Motor neuron (in vitro differentiated cells): ENCODE data around the gene POLD1. TPM values are rescaled to one million over a fixed set of nuclear protein-coding genes. Genes with fewer than 3 reads are reported as not detected.
A peak's percentile ranks its signal among the peaks of the same experiment; 100 is the strongest.

Experiments used
- ATAC-seq, 8 experiments: fragments of 200-7000 bp; cut with Tn5 transposase; replicated peaks in 6 of 8; 2 replicates each; pipeline ENCODE4 v1.8.0; 2021; ENCODE audit warnings: mild to moderate bottlenecking in 8 of 8, moderate library complexity in 8 of 8
- H3K27ac ChIP-seq, 2 donors: fragments of 250-450 bp; sonication (Bioruptor Pico); 2 replicates each; pipeline ENCODE4 v1.9.0; 2021; ENCODE audit warnings: antibody characterized with exemption in 2 of 2, mild to moderate bottlenecking in 2 of 2, moderate library complexity in 1 of 2
- H3K4me1 ChIP-seq, 2 donors: fragments of 250-450 bp; sonication (Bioruptor Pico); replicated peaks in 1 of 2; 2 replicates each; pipeline ENCODE4 v1.6.1; 2021; ENCODE audit warnings: antibody characterized with exemption in 2 of 2, mild to moderate bottlenecking in 2 of 2, moderate library complexity in 1 of 2
- H3K4me3 ChIP-seq, 5 donors: fragments of 250-450 bp; sonication (Bioruptor Pico); 2 replicates each; pipeline ENCODE4 v1.9.0; 2021; ENCODE audit warnings: antibody characterized with exemption in 5 of 5, mild to moderate bottlenecking in 5 of 5, moderate library complexity in 4 of 5
- WGBS, 10 experiments: fragments of 450-650 bp; shearing (Covaris generic); methylation state at CpG; one replicate each; pipeline ENCODE4 v1.0.0; 2022; 5-methylcytosine and 5-hydroxymethylcytosine counted together
- in situ Hi-C, 9 experiments: fragments of 400-800 bp; cut with MboI; loops; one replicate each; pipeline ENCODE4 v1.15.0; 2021; ENCODE audit warnings: low sequenced_read_pairs in 9 of 9, low pct_unique_long_range_greater_than_20kb in 2 of 9; ENCODE audit not compliant: unreplicated experiment in 9 of 9
- total RNA-seq, 8 experiments: library from RNA; unstranded; fragments of 300-600 nt; gene quantifications; 2 replicates each; pipeline versions ENCODE4 v1.2.3 to v1.2.4, GENCODE V29; 2022

Gene POLD1
- total RNA-seq, 8 experiments from 2014 or later, result 6.2 to 56.0 (median 12.7) TPM

DNA sequence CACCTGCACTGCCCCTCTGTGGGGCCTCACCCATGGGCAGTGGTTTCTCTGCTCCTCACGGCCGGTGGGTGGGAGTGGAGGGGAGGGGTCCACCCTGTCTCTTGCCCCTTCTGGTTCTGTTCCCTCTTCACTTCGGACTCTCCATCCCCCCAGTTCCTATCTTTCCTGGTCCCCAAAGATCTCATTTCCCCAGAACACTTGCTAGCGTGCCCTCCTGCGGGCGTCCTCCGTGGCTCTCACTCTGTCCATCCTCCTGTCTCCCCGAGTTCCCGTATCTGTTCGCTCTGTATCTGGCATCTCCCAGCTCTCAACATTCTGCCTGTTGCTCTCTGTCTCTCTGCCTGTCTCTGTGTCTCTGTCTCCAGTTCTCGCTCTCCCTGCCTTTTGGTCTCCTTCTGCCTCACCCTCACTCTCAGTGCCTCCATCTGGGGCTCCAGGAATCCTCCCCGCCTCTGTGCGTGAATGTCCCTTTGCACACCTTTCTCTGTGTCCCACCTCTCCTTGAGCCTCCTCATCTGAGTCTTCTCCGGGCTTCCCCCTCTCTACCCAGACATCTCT lies 35.0 kb downstream of the POLD1 start:
- H3K4me3 ChIP-seq, result no peak overlapping the region
- no peak overlapping the region for H3K27ac ChIP-seq
- WGBS, 10 experiments, result 5 to 30% (median 15%) methylated on average over 2 to 11 of the region's 14 CpGs
- ATAC-seq, result peak in 2 of 8 experiments; percentile 18 to 20
- in situ Hi-C loops, result no loop called here
- peaks cover 0 to 6% of the 10 kb centered on the region in 2 donors for H3K4me1 ChIP-seq

DNA sequence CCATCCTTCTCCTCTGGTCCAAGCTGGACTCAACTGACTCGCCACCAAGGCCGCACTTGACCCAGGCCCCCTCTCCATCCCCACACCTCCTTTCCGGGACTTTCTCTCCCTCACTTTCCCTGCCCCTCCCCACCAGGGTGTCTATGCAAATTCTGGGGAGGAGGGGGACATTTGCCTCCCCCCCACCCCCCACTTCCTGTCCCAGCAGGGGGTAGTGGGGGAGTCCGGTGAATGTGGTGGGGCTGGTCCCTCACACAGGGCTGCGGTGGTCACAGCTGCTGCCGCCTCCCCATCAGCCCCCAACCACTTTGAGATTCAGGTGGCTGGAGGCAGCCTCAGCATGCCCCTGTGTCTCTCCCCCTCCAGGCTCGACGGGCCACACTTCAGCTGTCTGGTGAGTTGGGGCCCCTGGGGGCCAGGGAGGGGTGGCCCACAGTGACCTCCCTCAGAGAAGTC lies 35.5 kb downstream of the POLD1 start:
- in situ Hi-C loops, result no loop called here
- no peak overlapping the region for H3K4me3 ChIP-seq
- peaks cover 0 to 6% of the 10 kb centered on the region in 2 donors for H3K4me1 ChIP-seq
- WGBS, 10 experiments, result 7 to 11% methylated on average over 2 to 3 of the region's 8 CpGs; no CpG with 5 or more reads in 8 of the 10 experiments
- H3K27ac ChIP-seq, result no peak overlapping the region
- ATAC-seq, result no peak

DNA sequence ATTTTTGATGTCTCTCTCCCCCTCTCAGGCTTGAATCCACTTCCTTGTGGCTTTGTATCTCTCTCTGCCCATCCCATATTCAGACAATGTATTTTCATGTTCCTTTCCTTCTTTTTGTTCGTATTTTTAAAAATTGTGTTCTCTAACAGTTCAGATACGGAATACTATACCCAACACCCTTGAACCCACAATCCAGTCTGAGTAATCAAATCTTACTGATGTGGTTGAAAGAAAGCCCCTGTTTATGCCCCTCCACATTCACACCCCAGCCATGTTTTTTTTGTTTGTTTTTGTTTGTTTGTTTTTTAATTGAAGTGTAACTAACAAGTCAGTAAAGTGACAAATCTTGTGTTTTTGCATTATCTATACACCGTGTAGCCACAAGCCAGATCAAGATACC lies 36.0 kb downstream of the POLD1 start:
- H3K4me3 ChIP-seq, result no peak overlapping the region
- in situ Hi-C loops, result no loop called here
- WGBS, 10 experiments, result 13 to 80% (median 42%) methylated on average over 2 to 3 of the region's 3 CpGs; no CpG with 5 or more reads in 1 of the 10 experiments
- no peak for ATAC-seq
- no peak overlapping the region for H3K27ac ChIP-seq
- peaks cover 0 to 6% of the 10 kb centered on the region in 2 donors for H3K4me1 ChIP-seq

- Histone ChIP-seq H3K27ac (no peak overlapping the region), H3K4me3 (no peak overlapping the region), H3K4me1 (peaks cover 0 to 6% of the 10 kb centered on the region in 2 donors)
- in situ Hi-C loops, result no loop called here
- no peak for ATAC-seq
- 61 to 100% (median 92%) methylated on average over 1 to 3 of the region's 3 CpGs; no CpG with 5 or more reads in 5 of the 10 experiments for WGBS, 10 experiments
Observed at GRCh38 chr19:50420808-50421207, 36.7 kb downstream of the POLD1 start.

GRCh38 chr19:50422397-50423278 lies 38.5 kb downstream of the POLD1 start:
- peaks cover 0 to 6% of the 10 kb centered on the region in 2 donors for H3K4me1 ChIP-seq
- ATAC-seq, result no peak
- WGBS, 10 experiments, result 60 to 80% (median 60%) methylated on average over 1 of the region's 18 CpGs; no CpG with 5 or more reads in 7 of the 10 experiments
- in situ Hi-C loops, result no loop called here
- no peak overlapping the region for H3K4me3 ChIP-seq
- no peak overlapping the region for H3K27ac ChIP-seq

- Histone ChIP-seq H3K4me3 (no peak overlapping the region), H3K4me1 (peaks cover 4 to 12% of the 10 kb centered on the region in 2 donors), H3K27ac (no peak overlapping the region)
- WGBS, 10 experiments, result 40 to 100% (median 80%) methylated on average over 1 to 5 of the region's 22 CpGs; no CpG with 5 or more reads in 4 of the 10 experiments
- in situ Hi-C loops, result no loop called here
- no peak for ATAC-seq
Observed at GRCh38 chr19:50423279-50424113, 39.3 kb downstream of the POLD1 start.

DNA sequence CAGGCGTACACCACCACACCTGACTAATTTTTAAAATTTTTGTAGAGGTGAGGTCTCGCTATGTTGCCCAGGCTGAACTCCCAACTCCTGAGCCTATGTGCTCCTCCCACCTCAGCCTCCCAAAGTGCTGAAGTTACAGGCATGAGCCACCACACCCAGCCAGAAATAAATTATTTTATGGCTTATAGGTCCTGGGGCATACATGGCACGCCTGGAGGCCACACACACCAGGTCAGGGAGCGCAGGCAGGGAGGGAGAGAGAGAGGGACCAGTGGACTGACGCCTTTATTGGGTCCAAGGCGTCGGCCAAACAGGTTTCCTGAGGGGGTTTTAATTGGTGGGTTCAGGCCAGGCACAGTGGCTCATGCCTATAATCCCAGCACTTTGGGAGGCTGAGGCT lies 41.4 kb downstream of the POLD1 start:
- no peak for ATAC-seq
- in situ Hi-C loops, result no loop called here
- Histone ChIP-seq H3K4me3 (no peak overlapping the region), H3K4me1 (peaks cover 4 to 6% of the 10 kb centered on the region in 2 donors), H3K27ac (no peak overlapping the region)
- WGBS, 10 experiments, result 31 to 100% (median 82%) methylated on average over 1 to 6 of the region's 7 CpGs; no CpG with 5 or more reads in 3 of the 10 experiments

DNA sequence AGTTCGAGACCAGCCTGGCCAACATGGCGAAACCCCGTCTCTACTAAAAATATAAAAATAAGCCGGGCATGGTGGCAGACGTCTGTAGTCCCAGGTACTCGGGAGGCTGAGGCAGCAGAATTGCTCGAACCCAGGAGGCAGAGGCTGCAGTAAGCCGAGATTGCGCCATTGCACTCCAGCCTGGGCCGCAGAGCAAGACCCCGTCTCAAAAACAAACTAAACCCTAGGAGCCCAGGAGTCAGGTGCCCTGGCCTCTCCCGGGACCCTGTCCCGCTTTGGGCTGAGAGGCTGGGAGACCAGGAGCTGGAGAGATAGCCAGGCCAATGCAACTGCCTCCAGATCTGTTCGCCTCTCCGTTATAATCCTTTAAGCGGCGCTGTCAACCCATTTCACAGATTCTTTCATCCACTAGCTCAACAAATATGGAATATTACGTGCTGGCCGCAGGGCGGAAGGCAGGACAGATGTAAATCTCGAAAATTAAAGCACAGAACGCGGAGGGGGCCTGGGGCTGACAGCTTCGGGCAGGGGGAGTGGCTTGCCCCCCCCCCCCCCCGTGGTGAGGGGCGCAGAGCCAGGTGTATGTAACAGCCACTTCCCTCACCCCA lies 43.3 kb downstream of the POLD1 start:
- Histone ChIP-seq H3K4me3 (no peak overlapping the region), H3K27ac (no peak overlapping the region), H3K4me1 (peaks cover 4 to 7% of the 10 kb centered on the region in 2 donors)
- WGBS, 10 experiments, result 80 to 90% (median 89%) methylated on average over 2 to 6 of the region's 26 CpGs; no CpG with 5 or more reads in 5 of the 10 experiments
- ATAC-seq, result no peak
- in situ Hi-C loops, result no loop called here

GRCh38 chr19:50427997-50428425 lies 43.9 kb downstream of the POLD1 start:
- 10 to 68% methylated on average over 2 to 5 of the region's 38 CpGs; no CpG with 5 or more reads in 8 of the 10 experiments for WGBS, 10 experiments

DNA sequence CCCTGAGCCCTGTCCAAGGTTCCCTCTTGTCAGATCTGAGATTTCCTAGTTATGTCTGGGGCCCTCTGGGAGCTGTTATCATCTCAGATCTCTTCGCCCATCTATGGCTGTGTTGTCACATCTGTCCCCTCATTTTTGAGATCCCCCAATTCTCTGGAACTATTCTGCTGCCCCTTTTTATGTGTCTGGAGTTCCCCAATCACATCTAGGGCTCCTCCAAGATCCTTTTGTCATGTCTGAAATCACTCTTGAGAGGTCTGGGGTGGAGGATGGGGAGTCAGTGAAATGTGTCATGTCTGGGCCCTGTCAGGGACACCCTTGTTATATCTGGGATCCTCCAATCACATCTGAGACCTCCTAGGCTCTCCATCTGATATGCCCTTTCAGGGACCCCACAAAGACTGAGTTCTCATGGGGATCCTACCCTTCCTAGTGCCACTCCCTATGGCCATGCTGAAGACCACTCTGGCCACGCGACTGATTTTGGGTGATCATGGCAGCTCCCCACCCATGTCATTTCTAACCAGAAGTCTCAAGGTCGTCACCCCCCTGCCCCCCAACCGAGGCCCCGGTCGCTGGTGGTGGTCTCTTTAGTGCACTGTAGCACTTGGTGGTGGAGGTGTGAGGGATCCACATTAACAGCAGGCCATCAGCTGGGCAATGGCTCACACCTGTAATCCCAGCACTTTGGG lies 44.8 kb downstream of the POLD1 start:
- Histone ChIP-seq H3K4me3 (no peak overlapping the region), H3K4me1 (peaks cover 4 to 10% of the 10 kb centered on the region in 2 donors), H3K27ac (no peak overlapping the region)
- in situ Hi-C loops, result no loop called here
- ATAC-seq, result no peak
- 40 to 75% (median 71%) methylated on average over 1 to 3 of the region's 7 CpGs; no CpG with 5 or more reads in 5 of the 10 experiments for WGBS, 10 experiments

More at GRCh38 chr19:50427997-50428425, 43.9 kb downstream of the POLD1 start:
- Histone ChIP-seq H3K27ac (no peak overlapping the region), H3K4me1 (peaks cover 4 to 10% of the 10 kb centered on the region in 2 donors), H3K4me3 (peak overlapping the region in 1 of 5 donors; percentile 4)
- ATAC-seq, result peak; percentile 15 to 72 (median 50)
- in situ Hi-C loops, result no loop called here

- no peak for ATAC-seq
- WGBS, 10 experiments, result 0 to 65% (median 32%) methylated on average over 1 to 9 of the region's 13 CpGs; no CpG with 5 or more reads in 2 of the 10 experiments
- peak overlapping the region in 1 of 5 donors; percentile 49 for H3K4me3 ChIP-seq
- peaks cover 4 to 10% of the 10 kb centered on the region in 2 donors for H3K4me1 ChIP-seq
- H3K27ac ChIP-seq, result no peak overlapping the region
- in situ Hi-C loops, result no loop called here
Observed at GRCh38 chr19:50430888-50431342, 46.8 kb downstream of the POLD1 start.
